HL-60/S4 treated with retinoic acid at 250 ng/mL for 4 days and 3 days (cell line): ENCODE measurements around the gene VWF.
"Not testable (repeated sequence)": the region's sequence is repeated elsewhere in the genome, so short reads cannot be mapped to it uniquely, and the experiment has no call there.

Experiments used
- in situ Hi-C: fragments of 300-500 bp; cut with MboI; formaldehyde crosslinking; loops from 2 replicates; pipeline ENCODE4 v1.7.0; 2022; ENCODE audit warnings: low sequenced_read_pairs

Gene VWF

GRCh38 chr12:6010631-6011350 lies 113.7 kb downstream of the VWF start:
- in situ Hi-C loops = not testable (repeated sequence)

- in situ Hi-C loops = no loop called here
Measured at GRCh38 chr12:5997260-5997659, 127.2 kb downstream of the VWF start.

GRCh38 chr12:5996459-5996858 lies 128.0 kb downstream of the VWF start:
- in situ Hi-C loops = no loop called here

GRCh38 chr12:5989621-5990020 lies 134.8 kb downstream of the VWF start:
- in situ Hi-C loops = no loop called here

GRCh38 chr12:5988659-5989116 lies 135.8 kb downstream of the VWF start:
- in situ Hi-C loops = no loop called here

GRCh38 chr12:5988088-5988487 lies 136.4 kb downstream of the VWF start:
- in situ Hi-C loops = no loop called here

GRCh38 chr12:5987573-5987972 lies 136.9 kb downstream of the VWF start:
- in situ Hi-C loops = no loop called here

- in situ Hi-C loops = no loop called here
Measured at GRCh38 chr12:5985471-5985870, 139.0 kb downstream of the VWF start.

- in situ Hi-C loops = no loop called here
Measured at GRCh38 chr12:5984873-5985272, 139.6 kb downstream of the VWF start.

- in situ Hi-C loops = no loop called here
Measured at GRCh38 chr12:5982106-5982505, 142.4 kb downstream of the VWF start.

- in situ Hi-C loops = no loop called here
Measured at GRCh38 chr12:5977556-5977955, 146.9 kb downstream of the VWF start.

- in situ Hi-C loops = no loop called here
Measured at GRCh38 chr12:5976711-5977110, 147.8 kb downstream of the VWF start.

- in situ Hi-C loops = no loop called here
Measured at GRCh38 chr12:5976196-5976595, 148.3 kb downstream of the VWF start.

- in situ Hi-C loops = no loop called here
Measured at GRCh38 chr12:5973461-5974115, 150.9 kb downstream of the VWF start.

- in situ Hi-C loops = no loop called here
Measured at GRCh38 chr12:5972387-5972786, 152.1 kb downstream of the VWF start.

GRCh38 chr12:5971194-5971850 lies 153.1 kb downstream of the VWF start:
- in situ Hi-C loops = no loop called here

- in situ Hi-C loops = no loop called here
Measured at GRCh38 chr12:5969974-5970690, 154.3 kb downstream of the VWF start.

- in situ Hi-C loops = no loop called here
Measured at GRCh38 chr12:5969156-5969973, 155.1 kb downstream of the VWF start.

GRCh38 chr12:5967645-5968415 lies 156.6 kb downstream of the VWF start:
- in situ Hi-C loops = no loop called here
